Measurements from ENCODE around the gene METRNL.

The METRNL gene

GRCh38 chr17:83067718-83068261 is 11.6 kb upstream of the METRNL start:
- no peak for DNase-seq

- DNase-seq = no peak
Measured at GRCh38 chr17:83068641-83069570, 10.5 kb upstream of the METRNL start.

GRCh38 chr17:83069571-83069906 is 9.9 kb upstream of the METRNL start:
- DNase-seq = no peak

GRCh38 chr17:83069931-83070742 is 9.3 kb upstream of the METRNL start:
- no peak for DNase-seq

- DNase-seq = no peak
Measured at GRCh38 chr17:83070800-83071341, 8.5 kb upstream of the METRNL start.

- no peak for DNase-seq
Measured at GRCh38 chr17:83071365-83071764, 8.0 kb upstream of the METRNL start.

GRCh38 chr17:83071966-83072562 is 7.3 kb upstream of the METRNL start:
- no peak for DNase-seq

- DNase-seq = no peak
Measured at GRCh38 chr17:83072600-83073358, 6.6 kb upstream of the METRNL start.

GRCh38 chr17:83073389-83074063 is 5.9 kb upstream of the METRNL start:
- no peak for DNase-seq

GRCh38 chr17:83074486-83075223 is 4.8 kb upstream of the METRNL start:
- no peak for DNase-seq

GRCh38 chr17:83075270-83075880 is 4.0 kb upstream of the METRNL start:
- no peak for DNase-seq

GRCh38 chr17:83076938-83077337 is 2.5 kb upstream of the METRNL start:
- DNase-seq = no peak

- DNase-seq = no peak
Measured at GRCh38 chr17:83077411-83077810, 2.0 kb upstream of the METRNL start.

- no peak for DNase-seq
Measured at GRCh38 chr17:83077939-83078338, 1.5 kb upstream of the METRNL start.

- no peak for DNase-seq
Measured at GRCh38 chr17:83078378-83079351, 744 bp upstream of the METRNL start.

GRCh38 chr17:83079766-83080578 is 563 bp downstream of the METRNL start:
- DNase-seq = no peak

GRCh38 chr17:83080579-83080857 is 1.1 kb downstream of the METRNL start:
- DNase-seq = no peak

GRCh38 chr17:83080858-83081683 is 1.7 kb downstream of the METRNL start:
- peak; percentile 22 for DNase-seq

Measured in activated CD4-positive, alpha-beta T cell treated with anti-CD3 and anti-CD28 coated beads, Interleukin-10, Interleukin-2, amounts not matched to agents 100 ng/mL and 50 ng/mL, durations not matched to agents 16 hours and 8 hours (primary cell).